RKO (cell line): ENCODE results near the gene SDK2.
A peak's percentile ranks its signal among the peaks of the same experiment; 100 is the strongest.
"Not testable (repeated sequence)": the region's sequence is repeated elsewhere in the genome, so short reads cannot be mapped to it uniquely, and the experiment has no call there.

Experiments used
- DNase-seq: peaks from one replicate; pipeline ENCODE4 v3.0.0-alpha.2; 2016; ENCODE audit warnings: low spot score

SDK2 gene

GRCh38 chr17:73341350-73342049, 302.7 kb downstream of the SDK2 start:
- DNase-seq, result no peak

DNA sequence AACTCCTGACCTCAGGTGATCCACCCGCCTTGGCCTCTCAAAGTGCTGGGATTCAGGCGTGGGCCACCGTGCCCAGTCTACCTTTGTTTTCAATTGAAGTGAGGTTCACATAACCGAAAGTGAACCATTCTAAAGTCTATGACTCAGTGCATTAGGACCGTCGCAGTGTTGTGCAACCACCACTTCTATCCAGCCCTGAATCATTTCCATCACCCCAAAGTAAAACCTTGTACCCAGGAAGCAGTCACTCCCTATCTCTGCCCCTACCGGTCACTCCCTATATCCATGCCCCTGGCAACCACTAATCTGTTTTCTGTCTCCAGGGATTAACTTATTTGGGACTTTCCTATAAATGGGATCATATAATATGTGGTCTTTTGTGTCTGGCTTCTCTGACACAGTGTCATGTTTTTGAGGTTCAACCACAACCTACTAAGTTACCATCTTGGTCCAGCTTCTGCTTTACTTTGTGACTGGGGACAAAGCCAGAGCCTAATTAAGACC, 304.1 kb downstream of the SDK2 start:
- peak; percentile 88 for DNase-seq

- no peak for DNase-seq
Observed at GRCh38 chr17:73338566-73339197, 305.6 kb downstream of the SDK2 start.

DNA sequence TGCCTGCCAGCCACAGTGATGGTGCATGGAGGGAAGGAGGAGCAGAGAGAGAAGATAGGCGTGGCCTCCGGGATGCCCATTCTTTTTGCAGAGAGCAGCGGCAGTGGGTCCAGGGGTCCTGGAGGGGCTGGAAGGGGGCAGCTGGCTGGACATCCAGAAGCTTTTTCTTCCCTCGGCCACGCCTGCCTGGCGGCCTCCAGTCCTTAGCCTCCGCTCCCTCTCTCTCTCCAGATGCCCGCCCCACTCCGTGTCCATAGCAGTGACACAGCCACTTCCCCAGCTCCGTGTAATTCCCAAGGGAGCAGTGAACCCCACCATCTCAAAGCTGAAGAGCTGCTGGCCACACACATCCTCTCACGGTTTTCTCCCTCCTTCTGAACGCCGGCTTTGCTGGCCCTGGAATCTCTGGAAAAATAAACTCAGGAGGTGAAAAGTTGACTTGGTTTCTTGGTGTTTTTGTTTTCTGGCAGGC, 306.2 kb downstream of the SDK2 start:
- DNase-seq, result no peak

GRCh38 chr17:73337330-73337710, 306.9 kb downstream of the SDK2 start:
- DNase-seq, result no peak

DNA sequence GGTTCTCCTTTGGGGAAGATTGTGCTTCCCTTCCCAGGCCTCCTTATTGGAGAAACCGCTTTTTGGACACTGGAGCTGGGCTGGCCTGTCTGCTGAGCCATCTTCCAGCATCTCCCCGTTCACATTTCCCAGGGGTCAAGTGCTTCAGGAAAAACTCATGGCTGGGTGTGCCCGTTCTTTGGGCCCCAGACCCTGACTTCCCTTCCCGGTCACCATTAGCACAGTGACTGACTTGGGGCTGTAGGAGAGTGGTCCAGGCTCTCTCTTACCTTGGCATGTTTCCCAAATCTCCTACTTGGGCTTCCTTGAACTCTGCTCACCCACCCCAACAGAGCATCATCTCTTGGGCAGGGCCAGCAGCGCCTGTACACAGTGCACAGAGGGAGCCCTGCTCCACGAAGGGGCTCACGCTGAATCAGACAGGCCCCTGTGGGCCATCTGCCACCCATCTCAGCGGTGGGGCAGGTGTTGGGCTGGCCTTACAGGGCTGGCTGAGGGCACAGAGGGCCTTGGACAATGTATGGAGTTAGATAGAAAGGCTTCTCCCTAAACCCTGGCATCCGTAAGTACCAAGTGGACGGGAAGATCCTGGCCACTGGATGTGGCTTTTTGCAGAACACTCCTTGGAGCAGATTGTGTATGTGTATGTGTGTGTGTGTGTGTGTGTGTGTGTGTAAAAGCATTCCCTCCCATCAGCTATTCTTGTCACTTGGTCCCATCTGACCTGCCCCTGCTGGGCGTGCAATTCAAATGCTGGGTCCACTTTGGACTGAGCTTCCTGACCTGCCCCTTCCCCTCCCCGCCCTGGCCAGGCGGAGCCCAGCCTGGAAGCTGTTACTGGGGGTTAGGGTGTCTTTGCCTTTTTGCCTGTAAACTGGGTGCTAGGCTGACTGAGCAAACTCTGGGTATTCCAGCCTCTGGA, 307.6 kb downstream of the SDK2 start:
- DNase-seq, result no peak

DNA sequence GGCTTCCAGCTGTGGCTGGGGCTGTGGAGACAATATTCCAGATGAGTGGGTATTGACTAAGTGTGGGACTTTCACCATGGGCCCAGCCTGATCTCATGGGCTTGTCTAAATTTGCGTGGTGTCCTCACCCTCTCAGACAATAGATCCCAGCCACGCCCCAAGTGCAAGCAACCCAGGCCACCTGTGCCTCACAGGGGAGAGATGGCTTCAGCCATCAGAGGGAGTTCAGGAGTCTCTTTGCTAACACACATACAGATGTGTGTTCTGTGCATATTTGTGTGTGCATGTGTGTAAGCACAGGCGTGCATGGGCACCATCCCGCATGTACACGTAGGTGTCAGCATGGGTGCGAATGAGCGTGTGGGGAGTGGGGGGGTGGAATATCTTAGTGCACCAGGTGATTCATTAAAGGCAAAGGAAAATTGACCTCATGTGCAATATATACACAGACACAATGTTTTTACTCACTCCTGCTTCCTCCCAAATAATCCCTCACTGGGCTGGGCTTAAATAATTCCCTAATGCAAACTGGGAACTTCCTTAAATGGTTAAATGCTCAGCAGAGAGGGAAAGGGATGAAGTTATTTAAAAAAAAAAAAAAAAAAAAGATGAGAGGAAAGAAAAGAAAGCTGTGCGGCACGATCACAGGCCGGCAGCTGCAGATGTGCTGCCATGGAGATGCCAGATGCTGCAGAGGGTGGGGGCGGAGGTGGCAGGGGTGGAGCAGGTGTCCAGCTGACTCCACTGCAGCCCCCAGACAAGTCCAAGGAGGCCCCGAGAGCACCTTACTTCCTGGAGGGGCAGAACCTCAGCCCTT, 308.4 kb downstream of the SDK2 start:
- no peak for DNase-seq

DNA sequence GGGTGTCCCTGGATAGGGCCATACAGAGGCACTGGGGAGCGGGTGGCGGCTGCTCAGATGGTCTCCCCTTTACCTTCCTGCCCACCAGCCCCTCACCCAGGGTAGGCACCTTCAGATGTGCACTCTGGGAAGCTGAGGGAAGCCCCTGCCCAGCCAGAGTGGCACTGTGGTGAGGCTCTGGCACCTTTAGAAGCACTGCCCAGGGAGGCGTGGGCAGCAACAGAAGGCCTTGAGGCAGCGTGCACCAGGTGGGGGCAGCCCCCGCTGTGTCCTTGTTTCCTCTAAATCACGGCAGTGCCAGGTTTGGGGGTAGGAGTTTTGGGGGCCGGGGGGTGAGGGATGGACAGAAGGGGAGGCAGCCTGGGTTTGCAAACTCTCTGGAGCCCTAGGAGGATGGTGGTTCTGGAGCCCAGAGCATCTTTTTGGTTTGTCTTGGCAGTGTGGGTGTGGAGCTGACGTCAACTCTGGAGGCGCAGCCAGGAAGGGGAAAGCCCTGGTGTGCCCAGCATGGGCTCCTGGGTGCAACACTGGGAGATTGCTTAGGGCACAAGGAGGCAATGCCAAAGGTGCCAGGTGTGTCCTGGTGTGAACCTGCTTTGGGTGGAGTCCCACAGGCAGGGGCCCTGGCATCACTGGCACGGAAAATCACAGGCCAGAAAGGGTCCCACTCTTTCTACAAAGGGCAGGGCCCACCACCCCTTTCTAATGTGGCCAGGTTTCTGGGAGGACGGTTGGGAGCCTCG, 309.3 kb downstream of the SDK2 start:
- no peak for DNase-seq

DNA sequence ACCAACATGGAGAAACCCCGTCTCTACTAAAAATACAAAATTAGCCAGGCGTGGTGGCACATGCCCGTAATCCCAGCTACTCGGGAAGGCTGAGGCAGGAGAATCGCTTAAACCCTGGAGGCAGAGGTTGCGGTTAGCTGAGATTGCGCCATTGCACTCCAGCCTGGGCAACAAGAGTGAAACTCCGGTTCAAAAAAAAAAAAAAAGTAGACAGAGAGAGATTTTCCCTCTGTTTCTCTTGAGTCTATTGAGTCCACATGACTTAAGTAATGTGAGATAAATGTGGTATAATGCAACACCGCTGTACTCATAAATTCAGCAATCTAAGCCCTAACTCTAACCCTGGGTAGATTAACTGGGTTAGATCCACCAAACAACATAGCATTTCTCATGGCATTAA, 310.8 kb downstream of the SDK2 start:
- not testable (repeated sequence) for DNase-seq

GRCh38 chr17:73331060-73331459, 313.2 kb downstream of the SDK2 start:
- DNase-seq, result no peak

DNA sequence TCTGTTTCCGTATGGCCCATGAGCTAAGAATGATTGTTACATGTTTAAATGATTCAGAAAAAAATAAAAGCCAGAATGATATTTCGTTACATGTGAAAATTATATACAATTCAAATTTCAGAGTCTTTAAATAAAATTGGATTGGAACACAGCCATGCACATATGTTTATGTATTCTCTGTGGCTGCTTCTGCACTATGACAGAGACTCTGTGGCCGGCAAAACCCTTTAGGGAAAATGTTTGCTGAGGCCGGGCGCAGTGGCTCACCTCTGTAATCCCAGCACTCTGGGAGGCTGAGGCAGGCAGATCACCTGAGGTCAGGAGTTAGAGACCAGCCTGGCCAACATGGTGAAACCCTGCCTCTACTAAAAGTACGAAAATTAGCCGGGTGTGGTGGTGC, 316.6 kb downstream of the SDK2 start:
- DNase-seq, result no peak

DNA sequence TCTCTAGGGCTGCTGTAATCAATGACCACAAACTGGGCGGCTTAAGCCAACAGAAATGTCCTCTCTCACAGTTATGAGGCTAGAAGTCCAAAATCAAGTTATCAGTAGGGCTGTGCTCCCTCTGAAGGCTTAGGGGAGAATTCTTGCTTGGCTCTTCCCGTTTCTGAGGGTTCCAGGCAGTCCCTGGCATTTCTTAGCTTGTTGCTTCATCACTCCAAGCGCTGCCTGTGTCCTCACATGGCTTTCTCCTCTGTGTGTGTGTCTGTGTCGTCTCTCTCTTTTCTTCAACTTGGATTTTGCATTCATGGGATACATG, 318.8 kb downstream of the SDK2 start:
- DNase-seq, result no peak

DNA sequence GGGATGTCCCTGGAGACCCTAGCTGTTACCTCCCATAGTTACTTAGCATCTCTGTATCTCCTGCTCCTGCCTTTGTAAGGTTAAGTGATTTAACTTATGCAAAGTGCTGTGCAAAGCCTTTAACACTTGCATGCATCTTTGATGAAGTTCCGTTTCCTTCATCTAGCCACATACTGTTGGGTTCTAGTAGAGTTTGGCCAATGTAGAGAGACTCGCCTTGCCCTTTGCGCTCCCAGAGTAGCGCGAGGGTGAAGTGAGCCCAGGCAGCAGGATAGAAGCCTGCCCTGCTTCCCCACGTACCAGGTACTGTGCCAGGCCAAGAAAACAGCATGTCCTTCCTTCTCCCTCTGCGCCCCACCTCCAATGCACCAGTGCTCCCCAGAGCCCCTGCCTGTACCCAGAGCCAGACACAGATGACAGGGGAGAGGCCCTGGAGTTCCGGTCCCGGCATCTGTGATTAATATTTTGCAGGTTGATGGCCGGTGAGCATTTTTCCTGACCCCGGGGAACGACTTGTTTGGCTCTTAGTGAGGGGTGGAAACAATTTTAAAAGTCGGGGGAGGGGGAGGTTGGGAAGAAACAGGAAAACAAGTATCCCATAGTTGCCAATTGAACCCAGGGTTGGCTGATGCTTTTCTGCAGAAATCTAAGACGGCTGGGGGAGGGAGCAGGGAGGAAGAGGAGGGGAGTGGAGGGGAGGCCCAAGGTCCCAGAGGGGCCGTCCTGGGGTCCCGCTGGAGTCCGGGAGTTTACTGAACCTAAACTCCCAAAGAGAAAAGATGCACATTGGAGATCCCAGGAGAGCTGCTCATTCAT, 319.3 kb downstream of the SDK2 start:
- DNase-seq, result no peak

DNA sequence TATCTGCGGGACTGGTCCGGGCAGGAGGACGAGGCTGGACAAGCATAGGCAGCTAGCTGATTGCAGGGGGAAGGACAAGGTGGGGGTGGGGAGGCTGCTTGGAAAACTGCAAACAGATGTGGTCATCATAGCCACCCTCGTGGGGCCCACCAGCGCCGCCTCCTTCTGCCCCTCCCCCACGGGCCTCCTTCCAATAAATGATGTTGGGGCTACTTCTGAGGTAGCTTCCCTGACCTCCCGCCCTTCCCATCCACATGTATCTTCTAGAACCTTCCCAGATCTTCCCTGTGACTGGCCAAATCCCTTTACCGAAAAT, 320.1 kb downstream of the SDK2 start:
- DNase-seq, result no peak

GRCh38 chr17:73323409-73324159, 320.7 kb downstream of the SDK2 start:
- DNase-seq, result no peak

GRCh38 chr17:73320601-73321264, 323.5 kb downstream of the SDK2 start:
- no peak for DNase-seq

DNA sequence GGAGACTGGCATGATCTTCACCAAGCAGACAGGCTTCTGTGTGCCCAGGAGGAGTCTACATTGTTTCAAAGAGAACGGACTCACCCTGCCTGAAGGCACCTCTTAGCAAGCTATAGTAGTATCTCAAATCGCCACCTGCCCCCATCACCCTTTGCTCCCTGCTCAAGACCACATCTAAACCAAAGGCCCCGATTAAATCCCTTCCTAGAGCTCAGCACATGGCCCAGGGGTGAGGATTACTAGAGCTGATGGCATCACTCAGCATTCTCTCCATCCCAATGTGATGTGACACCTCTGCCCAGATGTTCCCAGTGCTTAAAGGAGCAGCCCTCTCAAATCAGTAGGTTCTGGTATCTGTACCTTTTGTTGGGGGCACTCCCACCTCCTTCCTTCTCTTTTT, 324.5 kb downstream of the SDK2 start:
- no peak for DNase-seq

- no peak for DNase-seq
Observed at GRCh38 chr17:73318836-73319235, 325.4 kb downstream of the SDK2 start.

- DNase-seq, result no peak
Observed at GRCh38 chr17:73318427-73318813, 325.8 kb downstream of the SDK2 start.
